NCI-H510A treated with DMSO at 0.1 percent for 48 hours (cell line): ENCODE measurements around the gene WBP1L.
"Not testable (repeated sequence)": the region's sequence is repeated elsewhere in the genome, so short reads cannot be mapped to it uniquely, and the experiment has no call there.

Experiments used
- DNase-seq: peaks from one replicate; lab custom pipeline; 2025; lab: John Stamatoyannopoulos, UW

WBP1L gene

GRCh38 chr10:102743588-102744373 lies at the start of gene WBP1L:
TSS of gene WBP1L (plus strand) at chr10:102743948. CDS start at chr10:102744054, 106 bp downstream.
- DNase-seq: peak; percentile 98

GRCh38 chr10:102695401-102695800 lies 48.3 kb upstream of the WBP1L start:
- not testable (repeated sequence) for DNase-seq

- DNase-seq: no peak
Observed at GRCh38 chr10:102696736-102697135, 47.0 kb upstream of the WBP1L start.

- no peak for DNase-seq
Observed at GRCh38 chr10:102698894-102699293, 44.9 kb upstream of the WBP1L start.

GRCh38 chr10:102701272-102701671 lies 42.5 kb upstream of the WBP1L start:
- DNase-seq: no peak

GRCh38 chr10:102701796-102702195 lies 42.0 kb upstream of the WBP1L start:
- DNase-seq: no peak

- DNase-seq: no peak
Observed at GRCh38 chr10:102702742-102703141, 41.0 kb upstream of the WBP1L start.

GRCh38 chr10:102704915-102705314 lies 38.8 kb upstream of the WBP1L start:
- DNase-seq: no peak

GRCh38 chr10:102705531-102705930 lies 38.2 kb upstream of the WBP1L start:
- DNase-seq: no peak

- DNase-seq: no peak
Observed at GRCh38 chr10:102710609-102711008, 33.1 kb upstream of the WBP1L start.

- no peak for DNase-seq
Observed at GRCh38 chr10:102712089-102712488, 31.7 kb upstream of the WBP1L start.

GRCh38 chr10:102712843-102713538 lies 30.8 kb upstream of the WBP1L start:
- no peak for DNase-seq

- no peak for DNase-seq
Observed at GRCh38 chr10:102713539-102713813, 30.3 kb upstream of the WBP1L start.

GRCh38 chr10:102713814-102714620 lies 29.7 kb upstream of the WBP1L start, which contains the start of gene ARL3:
TSS of gene ARL3 (minus strand) at chr10:102714397. CDS start at chr10:102714275, 122 bp downstream.
- peak; percentile 95 for DNase-seq

GRCh38 chr10:102714621-102715455 lies 28.9 kb upstream of the WBP1L start, which contains the start of gene SFXN2:
TSS of gene SFXN2 (plus strand) at chr10:102714636. CDS start at chr10:102726637, 12,001 bp downstream.
- DNase-seq: peak; percentile 70

- no peak for DNase-seq
Observed at GRCh38 chr10:102715880-102716279, 27.9 kb upstream of the WBP1L start.

- DNase-seq: not testable (repeated sequence)
Observed at GRCh38 chr10:102716900-102717565, 26.7 kb upstream of the WBP1L start.

- DNase-seq: no peak
Observed at GRCh38 chr10:102718220-102718619, 25.5 kb upstream of the WBP1L start.

GRCh38 chr10:102720337-102720736 lies 23.4 kb upstream of the WBP1L start:
- no peak for DNase-seq

GRCh38 chr10:102720775-102721301 lies 22.9 kb upstream of the WBP1L start:
- no peak for DNase-seq

- DNase-seq: no peak
Observed at GRCh38 chr10:102721954-102722353, 21.8 kb upstream of the WBP1L start.
